ENCODE results near the gene KCNH3. TPM values are rescaled to one million over a fixed set of nuclear protein-coding genes. Genes with fewer than 3 reads are reported as not detected.

Gene KCNH3
- polyA plus RNA-seq, 1 donor (not counting 4 experiments of a cell fraction or from before 2014, with no cell fraction given): 0.08 TPM

DNA sequence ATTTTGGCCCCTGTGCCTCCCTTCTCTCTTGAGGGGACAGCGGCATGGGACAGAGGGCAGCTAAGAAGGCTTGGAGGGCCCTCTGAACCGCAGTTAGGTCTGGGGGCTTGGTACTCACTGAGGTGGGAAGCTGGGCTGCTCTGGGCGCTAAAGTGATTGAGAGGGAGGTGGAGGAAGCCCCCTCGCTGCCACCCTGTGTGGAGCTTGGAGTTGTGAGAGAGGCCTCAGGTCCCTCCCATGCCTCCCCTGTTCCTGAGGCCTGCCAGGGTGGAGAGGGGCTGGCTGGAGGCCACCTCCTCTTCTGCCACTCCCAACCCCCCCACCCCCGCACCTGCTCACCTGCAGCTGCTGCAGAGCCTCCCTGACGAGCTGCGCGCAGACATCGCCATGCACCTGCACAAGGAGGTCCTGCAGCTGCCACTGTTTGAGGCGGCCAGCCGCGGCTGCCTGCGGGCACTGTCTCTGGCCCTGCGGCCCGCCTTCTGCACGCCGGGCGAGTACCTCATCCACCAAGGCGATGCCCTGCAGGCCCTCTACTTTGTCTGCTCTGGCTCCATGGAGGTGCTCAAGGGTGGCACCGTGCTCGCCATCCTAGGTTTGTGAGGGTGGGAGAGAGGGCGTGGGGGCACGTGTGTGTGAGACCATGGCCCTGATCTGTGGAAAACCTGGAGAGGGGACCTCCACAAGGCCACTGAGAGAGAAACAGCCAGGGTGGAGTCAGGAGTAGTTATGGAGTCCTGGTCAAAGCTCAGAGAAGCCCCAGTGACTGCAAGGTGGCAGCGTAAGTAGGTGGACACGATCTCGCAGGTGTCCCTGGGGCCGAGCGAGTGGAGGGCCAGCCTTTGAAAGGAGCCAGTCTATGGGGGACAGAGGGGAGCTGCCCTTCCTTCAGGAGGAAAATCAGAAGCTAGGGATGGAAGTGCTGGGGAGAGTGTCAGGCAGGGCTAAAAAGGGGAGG, 11.2 kb downstream of the KCNH3 start:
- Histone ChIP-seq H3K9me3 (ENCODE audit: control insufficient read depth, low read depth, low read length) (no peaks in the 10 kb centered on the region), H3K4me1 (ENCODE audit: control insufficient read depth, extremely low read depth, insufficient read depth, low read length) (peaks cover 30% of the 10 kb centered on the region), H4K20me1 (ENCODE audit: control insufficient read depth, extremely low read depth, insufficient read depth, low read length) (no peaks in the 10 kb centered on the region), H3K4me3 (ENCODE audit: control insufficient read depth in 2 of 3, extremely low read depth in 1 of 3, insufficient read depth in 2 of 3, low read depth in 1 of 3, low read length in 3 of 3) (no peak overlapping the region), H3K79me2 (ENCODE audit: control insufficient read depth, insufficient read depth, low read length) (no peaks in the 10 kb centered on the region), H3K9ac (ENCODE audit: control insufficient read depth, extremely low read depth, insufficient read depth, low read length) (no peak overlapping the region), H3K27ac (ENCODE audit: control insufficient read depth, insufficient read depth, low read length) (no peak overlapping the region), H3K4me2 (ENCODE audit: control insufficient read depth, extremely low read depth, insufficient read depth, low read depth, low read length) (no peak overlapping the region), H2AFZ (ENCODE audit: control insufficient read depth, low read length) (no peak overlapping the region), H3K9me1 (ENCODE audit: control insufficient read depth, extremely low read depth, insufficient read depth, low read length) (peaks cover 5% of the 10 kb centered on the region), H3K27me3 (ENCODE audit: control insufficient read depth, extremely low read depth, insufficient read depth, low read length) (peaks cover 56% of the 10 kb centered on the region), H3K36me3 (ENCODE audit: control insufficient read depth in 2 of 2, extremely low read depth in 1 of 2, insufficient read depth in 2 of 2, low read length in 2 of 2) (no peaks in the 10 kb centered on the region)
- FAIRE-seq (no peak), DNase-seq (ENCODE audit: low read depth, low spot score) (no peak)
- TF ChIP-seq, protein P1, sequence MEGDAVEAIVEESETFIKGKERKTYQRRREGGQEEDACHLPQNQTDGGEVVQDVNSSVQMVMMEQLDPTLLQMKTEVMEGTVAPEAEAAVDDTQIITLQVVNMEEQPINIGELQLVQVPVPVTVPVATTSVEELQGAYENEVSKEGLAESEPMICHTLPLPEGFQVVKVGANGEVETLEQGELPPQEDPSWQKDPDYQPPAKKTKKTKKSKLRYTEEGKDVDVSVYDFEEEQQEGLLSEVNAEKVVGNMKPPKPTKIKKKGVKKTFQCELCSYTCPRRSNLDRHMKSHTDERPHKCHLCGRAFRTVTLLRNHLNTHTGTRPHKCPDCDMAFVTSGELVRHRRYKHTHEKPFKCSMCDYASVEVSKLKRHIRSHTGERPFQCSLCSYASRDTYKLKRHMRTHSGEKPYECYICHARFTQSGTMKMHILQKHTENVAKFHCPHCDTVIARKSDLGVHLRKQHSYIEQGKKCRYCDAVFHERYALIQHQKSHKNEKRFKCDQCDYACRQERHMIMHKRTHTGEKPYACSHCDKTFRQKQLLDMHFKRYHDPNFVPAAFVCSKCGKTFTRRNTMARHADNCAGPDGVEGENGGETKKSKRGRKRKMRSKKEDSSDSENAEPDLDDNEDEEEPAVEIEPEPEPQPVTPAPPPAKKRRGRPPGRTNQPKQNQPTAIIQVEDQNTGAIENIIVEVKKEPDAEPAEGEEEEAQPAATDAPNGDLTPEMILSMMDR (optimal IDR thresholded peaks at IDR 0.05 in 1 of 3, IDR thresholded peaks at IDR 0.05 in 1 of 3, conservative IDR thresholded peaks at IDR 0.05 in 1 of 3; ENCODE audit: extremely low read depth in 1 of 3, insufficient read depth in 2 of 3, low read length in 3 of 3): no peak
- TF ChIP-seq EZH2 (IDR thresholded peaks at IDR 0.05; ENCODE audit: low read length): no peak
- dilution Hi-C loops (cut with MboI; ENCODE audit: extremely low pct_ligation_motif_present, low sequenced_read_pairs): no loop called here

GRCh38 chr12:49550693-49551252, 11.9 kb downstream of the KCNH3 start:
- FAIRE-seq: no peak

More at GRCh38 chr12:49550693-49551252, 11.9 kb downstream of the KCNH3 start:
- Histone ChIP-seq H4K20me1 (ENCODE audit: control insufficient read depth, extremely low read depth, insufficient read depth, low read length) (no peaks in the 10 kb centered on the region), H3K4me1 (ENCODE audit: control insufficient read depth, extremely low read depth, insufficient read depth, low read length) (peaks cover 30% of the 10 kb centered on the region), H3K79me2 (ENCODE audit: control insufficient read depth, insufficient read depth, low read length) (no peaks in the 10 kb centered on the region), H3K9me1 (ENCODE audit: control insufficient read depth, extremely low read depth, insufficient read depth, low read length) (peaks cover 5% of the 10 kb centered on the region), H2AFZ (ENCODE audit: control insufficient read depth, low read length) (no peak overlapping the region), H3K4me3 (ENCODE audit: control insufficient read depth in 2 of 3, extremely low read depth in 1 of 3, insufficient read depth in 2 of 3, low read depth in 1 of 3, low read length in 3 of 3) (no peak overlapping the region), H3K27ac (ENCODE audit: control insufficient read depth, insufficient read depth, low read length) (no peak overlapping the region), H3K36me3 (ENCODE audit: control insufficient read depth in 2 of 2, extremely low read depth in 1 of 2, insufficient read depth in 2 of 2, low read length in 2 of 2) (peaks cover 0 to 1% of the 10 kb centered on the region in 2 experiments), H3K27me3 (ENCODE audit: control insufficient read depth, extremely low read depth, insufficient read depth, low read length) (peaks cover 56% of the 10 kb centered on the region), H3K9ac (ENCODE audit: control insufficient read depth, extremely low read depth, insufficient read depth, low read length) (no peak overlapping the region), H3K9me3 (ENCODE audit: control insufficient read depth, low read depth, low read length) (no peaks in the 10 kb centered on the region), H3K4me2 (ENCODE audit: control insufficient read depth, extremely low read depth, insufficient read depth, low read depth, low read length) (no peak overlapping the region)
- no peak for TF ChIP-seq EZH2 (IDR thresholded peaks at IDR 0.05; ENCODE audit: low read length)
- dilution Hi-C loops (cut with MboI; ENCODE audit: extremely low pct_ligation_motif_present, low sequenced_read_pairs): no loop called here
- DNase-seq (ENCODE audit: low read depth, low spot score): no peak
